Stimulated activated CD8-positive, alpha-beta memory T cell treated with anti-CD3 and anti-CD28 coated beads, Interleukin-12 subunit alpha, Interleukin-12 subunit beta, amount 100 ng/mL, for 1 hour (primary cell): ENCODE data around the gene IL18R1.

Source experiments
- DNase-seq: peaks from one replicate; pipeline ENCODE4 v3.0.0-alpha.2; 2020; ENCODE audit warnings: low read depth

IL18R1 gene

DNA sequence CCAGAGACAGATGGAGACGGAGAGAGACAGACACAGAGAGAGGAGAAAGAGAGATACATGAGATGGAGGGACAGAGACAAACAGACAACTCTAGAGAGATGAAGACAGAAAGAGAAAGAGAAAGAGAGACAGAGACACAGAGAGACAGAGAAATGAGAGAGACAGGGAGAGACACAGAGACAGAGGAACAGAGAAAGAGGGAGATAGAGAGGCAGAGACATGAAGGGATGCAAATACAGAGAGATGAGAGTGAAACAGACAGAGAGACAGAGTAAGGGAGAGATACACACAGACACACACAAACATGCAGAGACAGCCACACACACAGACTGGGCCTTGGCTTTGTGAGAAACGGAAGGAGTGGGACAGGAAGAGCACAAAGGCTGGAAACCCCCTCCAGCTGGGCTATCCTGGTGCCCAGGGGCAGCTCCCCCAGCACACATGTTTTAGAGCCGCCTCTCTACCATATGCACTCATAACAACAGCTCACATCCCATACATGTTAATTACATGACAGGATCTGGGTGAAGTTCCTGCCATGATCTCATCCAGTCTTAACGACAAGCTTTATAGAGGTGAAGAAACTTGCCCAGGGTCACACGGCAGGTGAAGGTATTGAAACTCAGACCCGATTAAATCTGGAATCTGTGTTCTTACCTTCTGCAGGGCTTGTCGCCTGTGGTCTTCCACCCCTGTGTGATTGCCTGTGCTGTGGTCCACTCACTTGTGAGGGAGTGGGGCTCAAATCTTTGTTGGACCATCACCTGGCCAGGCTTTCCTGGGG lies 32.4 kb downstream of the IL18R1 start:
- no peak for DNase-seq

DNA sequence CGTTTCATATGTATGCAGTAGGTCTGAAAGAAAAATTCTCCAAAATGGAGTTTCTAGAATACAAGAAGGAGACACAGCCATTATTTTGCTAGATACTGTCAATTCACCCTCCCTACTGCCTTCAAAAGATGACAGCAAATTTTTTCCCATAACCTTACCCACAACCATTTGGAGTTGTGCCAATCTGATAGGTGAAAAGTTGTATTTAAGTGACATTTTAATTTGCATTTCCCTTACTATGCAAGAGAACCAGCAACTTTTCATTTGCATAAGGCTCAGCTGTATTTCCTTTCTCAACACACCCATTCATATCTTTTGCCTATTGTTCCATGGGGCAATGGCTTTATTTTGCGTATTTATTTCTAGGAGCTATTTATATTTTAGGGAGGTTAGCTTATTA lies 36.0 kb downstream of the IL18R1 start:
- DNase-seq = no peak

DNA sequence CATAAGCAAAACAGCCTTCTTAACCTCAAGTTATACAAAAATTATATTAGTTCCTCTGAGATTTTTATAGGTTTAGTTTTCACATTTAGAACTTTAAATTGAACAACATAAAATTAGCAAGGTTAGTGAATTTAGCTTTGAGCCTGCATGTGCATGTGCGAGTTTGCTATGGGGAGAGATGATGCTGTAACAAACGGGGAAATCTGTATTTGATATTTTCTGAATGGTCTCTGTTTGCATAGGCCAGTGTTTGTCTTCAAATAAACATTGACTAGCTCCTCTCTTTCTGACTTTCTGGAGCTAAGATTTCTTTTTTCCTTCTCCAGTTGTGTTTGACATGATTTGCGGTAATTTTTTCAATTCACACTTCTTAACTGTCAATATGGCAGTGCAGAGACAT lies 36.5 kb downstream of the IL18R1 start:
- no peak for DNase-seq

DNA sequence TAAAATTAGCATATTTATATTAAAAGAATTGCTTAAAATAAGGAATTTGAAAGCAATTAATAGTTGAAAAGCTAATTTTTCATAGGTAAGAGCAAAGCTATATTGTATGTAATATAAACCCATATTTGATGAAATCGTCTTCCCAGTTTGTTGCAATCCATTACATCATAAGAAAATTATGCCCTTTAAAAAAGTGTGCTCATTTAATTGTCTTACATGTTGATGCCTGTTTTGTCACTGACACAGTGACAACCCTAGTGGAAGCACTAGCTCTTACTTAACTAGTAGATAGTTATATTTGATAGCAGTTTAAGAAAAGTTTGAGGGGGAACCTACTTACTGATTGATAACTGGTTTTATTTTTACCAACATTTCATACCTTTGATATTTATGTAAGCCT lies 37.3 kb downstream of the IL18R1 start:
- no peak for DNase-seq

DNA sequence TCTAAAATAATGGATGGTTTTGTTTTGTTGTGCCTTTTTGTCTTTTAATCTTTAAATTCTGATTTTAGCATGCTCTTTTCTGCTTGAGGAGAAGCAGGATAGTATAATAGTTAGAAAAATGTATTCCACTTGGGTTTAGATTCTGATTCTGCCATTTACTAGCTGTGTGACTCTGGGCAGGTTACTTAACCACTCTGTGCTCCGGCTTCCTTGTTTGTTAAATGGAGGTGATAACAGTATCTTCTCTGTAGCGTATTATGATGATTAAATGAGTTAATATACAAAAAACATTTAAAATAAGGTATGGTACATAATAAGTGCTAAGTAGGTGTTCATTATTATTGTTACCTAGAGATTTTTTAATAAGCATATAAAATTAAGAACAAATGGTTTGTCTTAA lies 40.4 kb downstream of the IL18R1 start:
- no peak for DNase-seq

DNA sequence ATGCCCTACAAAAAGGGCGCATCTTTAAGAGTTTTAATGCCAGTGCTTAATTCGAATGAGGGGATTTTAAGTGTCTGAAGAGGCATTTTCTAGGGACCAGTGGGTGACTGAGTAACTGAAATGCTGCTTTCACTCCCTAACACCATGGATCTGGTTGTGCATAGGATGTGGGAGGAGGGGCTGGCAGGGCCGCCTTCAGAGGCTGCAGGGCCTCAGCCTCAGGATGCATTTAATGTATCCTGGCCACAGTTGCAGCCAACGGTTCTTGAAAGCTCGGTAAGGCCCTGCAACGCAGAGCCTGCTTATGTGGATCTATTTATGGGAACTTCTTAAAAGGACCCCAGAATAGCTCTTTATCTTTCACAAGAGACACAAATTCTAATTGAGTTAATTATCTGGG lies 41.6 kb downstream of the IL18R1 start:
- no peak for DNase-seq

DNA sequence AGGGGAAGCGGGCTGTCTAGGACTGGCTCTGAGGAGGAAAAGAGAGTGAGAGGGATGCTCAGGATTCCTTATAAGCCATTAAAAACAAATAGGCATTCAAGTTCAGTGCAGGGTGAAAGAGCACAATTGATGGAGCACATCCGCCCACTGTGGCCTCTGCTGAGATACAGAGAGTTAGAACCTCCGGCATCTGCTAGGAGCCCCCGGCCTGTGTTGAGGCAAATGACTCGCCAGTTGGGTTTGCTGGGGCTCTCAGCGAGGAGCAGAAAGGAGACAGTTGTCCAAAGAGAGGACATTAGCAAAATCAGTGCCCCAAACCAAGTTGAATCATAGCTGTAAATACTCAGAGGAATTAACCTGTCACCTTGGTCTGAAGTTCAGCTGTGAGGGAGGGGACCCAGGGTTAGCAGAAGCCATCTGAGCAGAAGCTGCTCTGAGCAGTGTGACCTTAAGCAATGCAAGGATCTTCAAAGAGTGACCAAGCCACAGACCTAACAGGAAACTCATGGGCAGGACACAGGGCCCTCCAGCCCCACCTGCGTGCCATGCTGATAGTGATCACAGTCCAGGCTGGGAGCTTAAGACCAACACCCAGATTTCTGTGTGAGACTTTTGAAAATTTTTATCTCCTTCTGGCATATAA lies 44.0 kb downstream of the IL18R1 start:
- DNase-seq = no peak

DNA sequence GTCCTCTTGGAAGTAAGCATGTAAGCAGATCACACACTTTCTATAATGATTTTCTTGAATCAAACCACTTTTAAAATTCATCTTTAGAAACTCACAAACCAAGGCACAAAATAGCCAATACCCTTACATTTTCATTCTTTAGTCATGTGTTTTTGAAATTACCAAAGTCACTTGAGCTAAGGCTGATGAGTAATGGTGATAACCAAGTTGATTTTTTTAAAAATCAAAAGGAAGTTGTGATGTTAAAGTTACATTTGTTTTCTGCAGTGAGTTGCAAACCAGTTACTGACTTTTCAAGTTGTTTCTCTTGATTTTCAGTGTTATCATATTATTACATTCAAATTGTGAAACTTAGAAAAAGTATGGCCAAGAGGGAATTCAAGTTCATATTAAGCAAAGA lies 45.9 kb downstream of the IL18R1 start:
- no peak for DNase-seq

DNA sequence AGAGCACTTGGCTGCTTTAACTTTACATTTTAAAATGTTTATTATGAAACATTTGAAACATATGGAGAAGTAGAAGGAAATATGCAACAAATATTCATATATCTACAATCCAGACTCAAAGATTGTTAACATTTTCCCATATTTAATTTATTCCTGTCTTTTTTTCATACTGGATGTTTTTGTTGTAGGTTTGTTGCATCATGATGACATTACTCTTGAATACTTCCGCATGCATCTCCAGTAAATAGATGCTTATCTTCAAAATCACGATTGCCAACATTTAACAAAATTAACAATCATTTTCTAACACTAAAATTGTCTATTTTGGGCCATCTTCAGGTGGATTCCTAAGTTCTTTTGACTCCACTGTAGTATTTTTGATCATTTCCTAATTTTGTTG lies 46.3 kb downstream of the IL18R1 start:
- no peak for DNase-seq

DNA sequence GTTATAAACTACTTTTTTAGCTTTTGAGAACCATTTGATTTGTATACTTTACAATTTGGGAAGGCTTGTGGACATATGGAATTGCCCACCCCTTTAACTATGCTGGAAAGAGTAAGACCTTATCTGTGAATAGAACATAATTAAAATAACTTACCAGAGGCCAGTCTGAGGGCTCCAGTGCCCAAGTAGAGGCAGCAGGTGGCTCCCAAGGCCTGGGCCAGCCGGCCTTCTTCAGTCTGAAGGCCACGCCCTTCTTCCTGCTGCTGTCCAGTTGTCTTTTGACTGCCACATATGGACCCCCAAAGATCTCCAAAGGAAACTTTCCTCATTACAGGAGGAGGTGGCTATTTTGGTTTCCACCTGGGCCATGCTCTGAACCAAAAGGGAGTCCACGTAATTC lies 55.4 kb downstream of the IL18R1 start:
- DNase-seq = no peak

DNA sequence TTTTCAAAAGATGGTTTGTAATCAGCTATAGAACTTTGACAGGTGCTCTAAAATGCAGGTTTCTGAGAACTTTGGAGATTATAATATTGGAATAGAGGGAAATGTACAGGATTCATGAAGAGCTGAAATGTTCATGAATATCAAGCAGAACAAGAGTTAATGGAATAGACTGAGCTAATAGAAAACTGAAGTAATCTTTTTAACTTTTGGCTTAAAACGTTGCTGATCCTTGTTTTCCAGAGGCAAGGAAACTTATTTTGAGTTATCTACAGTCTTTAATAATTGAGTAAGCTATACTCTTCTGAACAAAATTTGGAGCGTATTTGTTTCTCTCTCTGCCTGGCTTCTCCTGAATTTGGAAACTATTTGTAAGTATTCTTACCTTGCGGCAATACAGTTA lies 56.6 kb downstream of the IL18R1 start:
- DNase-seq = no peak

DNA sequence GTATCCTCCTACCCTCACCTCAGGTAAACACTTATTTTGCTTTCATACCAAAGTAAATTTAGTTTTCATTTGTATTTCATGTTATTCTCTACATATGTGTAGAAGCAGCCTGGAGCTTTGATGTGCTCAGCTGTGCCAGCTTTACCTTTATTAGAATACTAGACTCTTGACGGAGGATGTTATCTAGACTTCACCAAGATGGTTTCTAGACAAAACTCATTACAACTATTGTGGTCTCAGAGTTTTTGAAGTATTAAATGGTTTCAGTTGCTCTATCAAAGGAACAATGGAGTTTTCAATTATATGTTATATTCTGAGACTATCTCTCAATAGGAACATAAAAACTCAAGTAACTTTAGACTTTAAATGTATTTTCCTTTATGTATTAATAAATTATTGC lies 62.4 kb downstream of the IL18R1 start:
- DNase-seq = no peak

DNA sequence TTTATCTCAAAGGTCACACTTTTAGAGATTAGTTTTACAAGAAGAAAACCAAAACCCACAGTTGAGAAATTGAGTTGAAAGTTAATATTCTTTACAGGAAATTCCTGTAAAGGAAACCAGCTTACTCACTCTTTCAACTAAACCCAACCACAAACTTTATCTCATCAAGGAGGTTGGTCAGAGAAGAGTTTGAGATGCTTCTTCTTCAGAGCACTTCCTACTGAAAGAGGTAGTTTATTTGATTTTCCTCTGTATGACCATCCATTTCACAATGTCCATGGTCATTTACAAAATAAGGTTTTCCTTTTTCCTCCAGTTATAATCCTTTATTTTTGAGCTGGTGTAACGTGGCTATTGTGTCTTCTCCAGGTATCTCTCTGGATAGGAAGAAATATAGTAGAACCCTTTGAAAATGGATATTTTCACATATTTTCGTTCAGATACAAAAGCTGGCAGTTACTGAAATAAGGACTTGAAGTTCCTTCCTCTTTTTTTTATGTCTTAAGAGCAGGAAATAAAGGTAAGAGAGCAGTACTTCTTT lies 62.9 kb downstream of the IL18R1 start:
- no peak for DNase-seq

DNA sequence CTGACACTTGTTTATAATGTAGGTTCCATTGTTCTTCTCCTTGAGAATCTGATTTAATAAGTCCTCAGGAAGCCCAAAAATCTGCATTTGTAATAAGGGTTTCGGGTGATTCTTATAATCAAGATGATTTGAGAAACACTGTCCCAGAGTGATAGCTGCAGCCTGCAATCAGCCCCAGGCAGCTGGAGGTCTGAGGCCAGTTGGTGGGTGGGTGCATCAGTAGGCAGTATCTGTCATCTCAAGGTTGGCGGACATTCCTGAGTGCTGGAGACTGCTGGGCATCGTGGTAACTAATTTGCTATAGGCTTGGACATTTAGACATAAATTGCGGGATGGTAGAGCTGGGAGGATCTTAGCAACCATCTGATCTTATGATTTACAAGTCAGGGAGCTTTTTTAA lies 64.7 kb downstream of the IL18R1 start:
- no peak for DNase-seq

DNA sequence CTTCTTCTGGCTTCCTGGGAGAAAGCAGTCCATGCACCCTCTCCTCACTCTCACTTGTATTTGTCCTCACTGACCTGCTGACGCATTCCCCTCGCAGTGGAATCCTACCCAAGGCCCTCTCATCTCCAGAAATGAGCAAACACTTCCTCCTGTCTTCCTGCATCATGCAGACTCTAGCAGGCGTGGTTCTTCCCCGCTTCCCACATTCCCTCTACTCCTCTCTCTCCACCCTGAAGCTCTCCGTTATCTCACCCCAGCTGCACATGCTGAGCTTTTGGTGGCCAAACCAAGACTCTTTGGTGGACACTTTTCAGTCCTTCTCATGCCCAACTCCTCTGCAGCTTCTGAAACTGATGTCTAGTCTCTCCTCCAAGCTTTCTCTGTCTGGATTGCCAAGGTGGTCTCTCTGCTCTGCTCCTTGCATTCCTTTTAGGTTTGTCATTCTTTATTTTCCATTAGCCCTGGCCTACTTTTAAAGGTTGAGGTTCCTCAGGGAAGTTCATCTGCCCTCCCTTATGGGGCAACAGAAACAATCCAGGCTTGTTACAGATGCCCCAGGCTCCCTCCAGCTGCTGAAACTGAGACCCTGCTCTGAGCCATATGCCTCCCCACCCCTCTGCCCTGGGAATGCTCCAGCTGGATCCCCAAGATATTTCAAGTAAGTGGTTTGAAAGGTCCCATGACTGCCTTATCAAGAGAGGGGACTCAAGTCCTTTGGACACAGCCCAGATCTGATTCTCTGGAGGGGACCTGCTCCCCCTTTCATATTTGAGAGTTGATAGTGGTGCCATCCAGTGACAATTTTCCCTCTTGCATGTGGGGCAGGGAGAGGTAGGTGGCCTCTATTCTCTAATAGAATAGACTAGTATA lies 66.5 kb downstream of the IL18R1 start:
- DNase-seq = no peak

DNA sequence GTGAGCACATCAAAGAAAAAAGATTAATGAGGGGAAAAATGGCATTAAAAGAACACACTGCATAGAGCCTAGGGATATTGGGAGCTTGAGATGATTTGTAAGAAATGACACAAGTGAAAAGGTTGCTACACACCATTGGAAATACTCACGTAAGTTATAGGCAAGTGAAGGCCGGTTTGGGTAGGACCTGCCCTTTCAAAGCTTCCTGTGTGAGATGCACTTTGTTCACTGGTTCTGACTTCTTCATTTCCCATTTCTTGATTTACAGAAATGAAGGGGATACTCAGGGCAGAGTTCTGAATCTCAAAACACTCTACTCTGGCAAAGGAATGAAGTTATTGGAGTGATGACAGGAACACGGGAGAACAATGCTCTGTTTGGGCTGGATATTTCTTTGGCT lies 67.3 kb downstream of the IL18R1 start, which contains the start of gene IL18RAP:
Gene IL18RAP, plus strand, starts transcription at position 251 of the 400 bp plus-strand sequence. Its CDS starts 118 bp downstream, at position 369.
- no peak for DNase-seq

DNA sequence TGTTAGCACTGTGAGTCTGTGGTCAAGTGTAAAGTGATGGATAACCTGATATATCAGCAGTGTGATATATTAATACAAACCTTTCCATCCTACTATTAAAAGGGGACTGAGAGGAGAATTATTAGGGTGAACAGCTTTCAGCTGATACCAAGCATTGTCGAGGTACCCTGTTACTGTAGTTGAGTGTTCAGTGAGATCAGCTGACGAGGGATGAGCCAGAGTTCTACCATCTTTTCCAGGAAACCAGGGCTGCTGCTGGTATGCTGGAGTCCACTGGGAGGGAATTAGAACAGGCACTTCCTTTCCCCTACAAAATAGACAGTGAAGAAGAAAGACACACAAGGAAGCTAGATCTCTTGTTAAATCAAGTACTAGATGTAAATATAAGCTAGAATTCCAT lies 67.8 kb downstream of the IL18R1 start:
- DNase-seq = no peak

DNA sequence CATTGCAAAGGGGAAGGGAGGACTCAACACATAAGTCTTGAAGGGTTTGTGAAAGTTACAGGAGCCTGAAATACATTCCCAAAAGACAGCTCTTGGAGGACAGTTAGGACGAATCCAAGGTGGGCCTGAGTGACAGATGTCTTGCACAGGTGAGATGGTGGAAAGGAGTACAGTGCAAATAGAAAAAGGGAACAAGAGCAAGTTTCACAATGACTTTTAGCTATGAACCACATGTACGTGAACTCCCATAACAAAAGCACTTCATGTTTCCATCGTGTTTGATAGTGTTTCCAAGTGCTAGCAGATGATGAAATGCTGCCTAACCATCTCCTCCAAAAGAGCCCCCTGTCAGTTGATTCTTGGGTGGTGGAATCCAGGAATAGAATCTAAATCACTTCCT lies 69.2 kb downstream of the IL18R1 start:
- DNase-seq = no peak

DNA sequence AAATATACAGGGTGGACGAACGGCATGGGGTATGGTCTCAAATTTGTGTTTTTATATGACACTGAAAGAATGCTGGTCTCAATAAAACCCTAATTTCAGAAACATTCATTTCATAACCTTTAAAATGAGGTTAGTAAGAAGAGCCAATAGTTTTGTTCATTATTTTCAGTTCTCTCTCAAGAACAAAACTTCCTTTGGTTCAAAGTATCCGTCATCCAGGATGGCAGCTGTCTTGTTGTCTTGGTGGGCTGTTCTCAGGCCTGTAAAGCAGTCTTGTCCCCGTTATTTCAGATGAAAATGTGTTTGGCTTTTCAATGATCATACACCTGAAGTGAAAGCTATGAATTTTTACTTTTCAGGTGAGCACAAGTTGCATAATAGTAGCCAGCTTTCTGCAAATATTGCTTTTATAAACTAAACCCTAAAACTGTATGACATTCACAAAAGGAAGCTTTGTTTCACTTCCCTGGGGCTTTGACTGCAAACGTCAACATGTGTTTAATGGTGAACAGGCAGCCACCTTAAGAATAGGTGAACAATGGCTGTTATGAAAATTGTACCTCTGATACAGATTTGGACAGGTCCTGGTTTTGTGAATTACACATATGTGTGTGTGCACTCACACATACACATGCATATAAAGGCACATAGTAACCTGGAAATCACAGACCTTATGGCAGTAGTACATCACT lies 70.0 kb downstream of the IL18R1 start:
- no peak for DNase-seq

DNA sequence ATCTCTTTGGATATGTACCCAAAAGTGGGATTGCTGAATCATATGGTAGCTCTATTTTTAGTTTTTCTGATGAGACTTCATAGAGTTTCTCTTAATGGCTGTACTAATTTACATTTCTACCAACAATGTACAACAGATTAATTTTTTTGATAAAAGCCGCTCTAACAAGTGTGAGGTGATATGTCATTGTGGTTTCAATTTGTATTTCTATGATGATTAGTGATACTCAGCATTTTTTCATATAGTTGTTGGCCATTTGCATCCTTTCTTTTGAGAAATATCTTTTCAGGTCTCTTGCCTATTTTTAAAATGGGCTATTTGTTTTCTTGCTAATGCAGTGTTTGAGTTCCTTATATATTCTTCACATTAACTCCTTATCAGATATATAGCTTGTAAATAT lies 71.7 kb downstream of the IL18R1 start:
- DNase-seq = no peak

DNA sequence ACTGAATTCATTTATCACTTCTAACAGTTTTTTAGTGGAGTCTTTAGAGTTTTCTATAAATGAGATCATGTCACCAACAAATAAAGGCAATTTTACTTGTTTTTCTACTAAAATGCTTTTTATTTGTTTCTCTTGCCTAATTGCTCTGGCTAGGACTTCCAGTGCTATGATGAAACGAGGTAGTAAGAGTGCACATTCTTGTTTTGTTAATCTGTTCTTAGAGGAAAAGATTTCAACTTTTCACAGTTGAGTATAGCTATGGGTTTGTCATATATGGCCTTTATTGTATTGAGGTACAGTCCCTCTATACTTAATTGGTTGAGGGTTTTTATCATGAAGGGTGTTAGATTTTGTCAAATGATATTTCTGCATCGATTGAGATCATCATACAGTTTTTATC lies 73.0 kb downstream of the IL18R1 start:
- no peak for DNase-seq

DNA sequence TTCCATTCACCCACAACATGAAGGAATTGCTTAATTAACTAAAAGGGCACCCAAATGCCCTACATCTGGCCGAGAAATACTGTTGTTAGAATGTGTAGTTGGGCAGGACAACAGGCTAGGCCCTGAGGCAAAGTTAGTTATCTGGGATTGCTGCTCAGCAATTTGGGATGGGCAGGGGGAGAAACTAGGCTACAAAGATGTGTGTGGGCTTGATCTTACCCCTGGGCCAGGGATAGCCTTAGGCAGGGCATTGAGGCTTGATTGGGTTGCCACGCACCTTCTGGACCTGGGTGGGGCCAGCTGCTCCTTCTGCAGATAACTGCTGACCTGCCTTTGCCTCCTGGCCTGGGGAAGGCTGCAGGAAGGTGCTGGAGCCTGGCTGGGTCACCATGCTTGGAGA lies 76.8 kb downstream of the IL18R1 start:
- DNase-seq = no peak
